Thymus (tissue), 11 donors: Measurements from ENCODE around the gene PLCH1. TPM values are rescaled to one million over a fixed set of nuclear protein-coding genes. Genes with fewer than 3 reads are reported as not detected.
A peak's percentile ranks its signal among the peaks of the same experiment; 100 is the strongest.

Experiments
- DNase-seq, 9 donors: peaks; one replicate each; pipeline ENCODE4 v3.0.0-alpha.2; 2013; ENCODE audit warnings: low spot score in 9 of 9, low read depth in 6 of 9, missing footprints in 1 of 9
- H3K27ac ChIP-seq, 2 donors: one replicate each; pipeline ENCODE4 v1.5.1; 2013; ENCODE audit warnings: control low read depth in 1 of 2, low read depth in 1 of 2, low read length in 1 of 2, mild to moderate bottlenecking in 1 of 2, moderate library complexity in 1 of 2
- H3K27me3 ChIP-seq, 2 donors: one replicate each; pipeline ENCODE4 v1.5.1; 2013; ENCODE audit warnings: low read length in 1 of 2; ENCODE audit not compliant: control insufficient read depth in 2 of 2, insufficient read depth in 1 of 2
- H3K36me3 ChIP-seq, 2 donors: one replicate each; pipeline ENCODE4 v1.5.1; 2013; ENCODE audit warnings: low read length in 1 of 2, mild to moderate bottlenecking in 1 of 2, moderate library complexity in 1 of 2; ENCODE audit not compliant: control insufficient read depth in 2 of 2, insufficient read depth in 2 of 2
- H3K4me1 ChIP-seq, 2 donors: one replicate each; pipeline ENCODE4 v1.5.1; 2013; ENCODE audit warnings: low read length in 2 of 2; ENCODE audit not compliant: control insufficient read depth in 2 of 2, insufficient read depth in 2 of 2
- H3K4me3 ChIP-seq, 2 donors: one replicate each; pipeline ENCODE4 v1.5.1; 2013; ENCODE audit warnings: low read length in 2 of 2, control low read depth in 1 of 2, mild to moderate bottlenecking in 1 of 2
- H3K9me3 ChIP-seq, 2 donors: one replicate each; pipeline ENCODE4 v1.5.1; 2013; ENCODE audit warnings: low read length in 1 of 2, mild to moderate bottlenecking in 1 of 2; ENCODE audit not compliant: control insufficient read depth in 2 of 2, insufficient read depth in 1 of 2
- WGBS: extraction: QIAGEN DNeasy Blood & Tissue Kit; methylation state at CpG from one replicate; pipeline ENCODE4 v1.1.7; 2013; 5-methylcytosine and 5-hydroxymethylcytosine counted together
- polyA plus RNA-seq: library from polyadenylated mRNA; stranded (reverse); fragments of 200-250 nt; gene quantifications from one replicate; pipeline ENCODE4 v1.2.3, GENCODE V29; 2013
- total RNA-seq: library from RNA; stranded (reverse); fragments of 120-200 nt; gene quantifications from one replicate; pipeline ENCODE4 v1.2.4, GENCODE V29; 2013
- donor health status: healthy.

Gene PLCH1
- total and polyA plus RNA-seq, 2 donors: 7.6 to 29.3 TPM

DNA sequence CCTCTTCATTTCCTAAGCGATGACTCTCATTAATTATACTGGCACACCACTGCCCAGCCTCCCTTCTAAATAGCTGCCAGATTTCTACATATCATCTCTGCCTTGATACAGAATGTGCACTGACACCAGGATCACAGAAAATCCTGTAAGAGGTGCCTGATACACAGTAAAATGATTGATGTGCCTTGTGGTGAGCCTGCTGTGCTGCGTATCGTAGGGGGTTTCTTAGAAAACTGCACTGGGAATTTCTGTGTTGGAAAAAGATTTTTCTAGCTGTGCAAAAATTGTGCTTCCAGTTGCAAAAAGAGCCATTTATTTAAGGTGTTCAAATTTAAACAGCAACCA lies 3.0 kb upstream of the PLCH1 start:
- no peak overlapping the region for H3K27ac ChIP-seq
- peaks cover 0 to 3% of the 10 kb centered on the region in 2 donors for H3K9me3 ChIP-seq
- 93% methylated on average over 3 of the region's 3 CpGs for WGBS
- H3K4me3 ChIP-seq: no peak overlapping the region
- no peaks in the 10 kb centered on the region for H3K36me3 ChIP-seq
- DNase-seq: no peak
- peaks cover 15 to 39% of the 10 kb centered on the region in 2 donors for H3K27me3 ChIP-seq
- peaks cover 5 to 18% of the 10 kb centered on the region in 2 donors for H3K4me1 ChIP-seq

- peaks cover 5 to 18% of the 10 kb centered on the region in 2 donors for H3K4me1 ChIP-seq
- H3K36me3 ChIP-seq: no peaks in the 10 kb centered on the region
- no peak for DNase-seq
- H3K4me3 ChIP-seq: no peak overlapping the region
- peaks cover 15 to 42% of the 10 kb centered on the region in 2 donors for H3K27me3 ChIP-seq
- WGBS: 89% methylated on average over 2 of the region's 2 CpGs
- peaks cover 0 to 3% of the 10 kb centered on the region in 2 donors for H3K9me3 ChIP-seq
- no peak overlapping the region for H3K27ac ChIP-seq
Observed at GRCh38 chr3:155747286-155747945, 2.5 kb upstream of the PLCH1 start.

DNA sequence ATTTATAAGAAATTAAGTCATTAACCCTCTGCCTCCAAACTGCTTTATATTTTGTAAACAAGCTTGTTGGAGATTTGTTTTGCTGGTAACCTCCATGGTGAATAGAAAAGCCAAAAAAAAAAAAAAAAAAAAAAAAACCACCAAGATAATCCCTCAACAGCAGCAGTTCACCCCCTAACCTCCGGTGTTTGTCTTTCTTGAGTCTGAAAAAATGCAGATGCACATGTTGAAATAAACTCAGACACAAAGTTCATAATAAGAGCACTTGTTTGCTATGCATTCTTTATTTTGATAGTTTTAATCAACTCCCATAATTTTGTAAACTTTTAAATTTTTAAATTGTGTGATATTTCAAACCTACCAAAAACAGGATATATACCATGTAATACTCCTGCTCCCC lies 1.8 kb upstream of the PLCH1 start:
- Histone ChIP-seq H3K36me3 (no peaks in the 10 kb centered on the region), H3K27me3 (peaks cover 15 to 44% of the 10 kb centered on the region in 2 donors), H3K9me3 (peaks cover 0 to 3% of the 10 kb centered on the region in 2 donors), H3K27ac (no peak overlapping the region), H3K4me3 (no peak overlapping the region), H3K4me1 (peaks cover 5 to 18% of the 10 kb centered on the region in 2 donors)
- WGBS: 87% methylated on average over 1 of the region's 1 CpG
- no peak for DNase-seq

GRCh38 chr3:155745795-155746550 lies 1.1 kb upstream of the PLCH1 start:
- peaks cover 15 to 44% of the 10 kb centered on the region in 2 donors for H3K27me3 ChIP-seq
- peaks cover 5 to 18% of the 10 kb centered on the region in 2 donors for H3K4me1 ChIP-seq
- peaks cover 0 to 3% of the 10 kb centered on the region in 2 donors for H3K9me3 ChIP-seq
- H3K4me3 ChIP-seq: no peak overlapping the region
- 27% methylated on average over 19 of the region's 19 CpGs for WGBS
- DNase-seq: peak in 1 of 9 donors; percentile 33
- no peaks in the 10 kb centered on the region for H3K36me3 ChIP-seq
- H3K27ac ChIP-seq: no peak overlapping the region

DNA sequence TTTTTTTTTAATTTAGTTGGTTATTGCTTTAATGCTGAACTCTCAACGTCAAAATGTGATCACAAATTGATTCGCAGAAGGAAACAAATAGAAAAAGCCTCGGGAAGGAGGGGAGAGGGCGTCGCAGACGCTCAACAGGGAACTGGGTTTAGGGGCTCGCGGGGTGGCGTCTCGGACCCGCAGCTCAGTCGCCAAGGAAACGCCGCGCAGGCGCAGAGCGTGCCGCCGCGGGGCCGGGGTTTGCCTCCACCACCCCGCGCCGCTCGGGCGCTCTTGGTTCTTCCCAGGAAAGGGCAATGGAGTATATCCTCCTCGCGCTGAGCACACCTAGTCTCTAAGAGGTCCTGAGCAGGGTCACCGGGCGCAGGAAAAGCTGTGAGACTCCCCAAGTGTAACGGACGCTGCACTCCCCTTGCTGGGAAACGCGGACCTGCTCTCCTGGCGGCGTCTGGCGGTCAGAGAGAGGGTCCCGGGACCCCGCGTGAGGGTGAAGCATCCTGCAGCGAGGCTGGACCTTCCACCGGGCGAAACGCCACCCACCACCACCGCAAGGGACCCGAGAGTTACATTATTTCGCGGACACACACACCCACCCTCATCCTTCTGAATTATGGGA lies 753 bp downstream of the PLCH1 start:
- H3K9me3 ChIP-seq: peaks cover 0 to 3% of the 10 kb centered on the region in 2 donors
- WGBS: under 1% methylated on average over 48 of the region's 48 CpGs
- H3K36me3 ChIP-seq: no peaks in the 10 kb centered on the region
- peaks cover 5 to 18% of the 10 kb centered on the region in 2 donors for H3K4me1 ChIP-seq
- no peak overlapping the region for H3K27ac ChIP-seq
- peak overlapping the region; percentile 58 to 66 for H3K4me3 ChIP-seq
- H3K27me3 ChIP-seq: peaks cover 15 to 44% of the 10 kb centered on the region in 2 donors
- DNase-seq: peak in 6 of 9 donors; percentile 37 to 70 (median 52)

DNA sequence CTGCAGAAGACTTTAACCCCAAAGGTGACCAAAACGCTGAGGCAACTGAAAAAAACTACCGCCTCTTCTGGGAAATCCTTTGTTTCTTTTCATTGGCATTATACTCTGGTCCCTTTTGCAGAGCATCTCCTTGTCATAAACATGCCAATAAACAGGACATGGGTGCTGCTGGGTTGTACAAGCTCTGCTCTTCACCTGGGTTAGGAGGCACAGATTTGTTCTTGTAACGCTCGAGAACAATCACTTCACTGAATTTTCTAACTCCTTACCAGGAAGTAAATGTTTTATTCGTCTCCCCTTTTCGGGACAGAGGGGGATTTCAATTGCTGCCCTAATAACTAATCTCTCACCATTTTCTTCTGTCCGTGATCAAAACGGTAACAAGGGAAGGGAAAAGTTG lies 1.3 kb downstream of the PLCH1 start:
- 16% methylated on average over 8 of the region's 8 CpGs for WGBS
- H3K9me3 ChIP-seq: peaks cover 0 to 3% of the 10 kb centered on the region in 2 donors
- peaks cover 15 to 44% of the 10 kb centered on the region in 2 donors for H3K27me3 ChIP-seq
- peaks cover 5 to 18% of the 10 kb centered on the region in 2 donors for H3K4me1 ChIP-seq
- DNase-seq: peak in 1 of 9 donors; percentile 27
- peak overlapping the region; percentile 58 to 66 for H3K4me3 ChIP-seq
- H3K27ac ChIP-seq: no peak overlapping the region
- no peaks in the 10 kb centered on the region for H3K36me3 ChIP-seq

DNA sequence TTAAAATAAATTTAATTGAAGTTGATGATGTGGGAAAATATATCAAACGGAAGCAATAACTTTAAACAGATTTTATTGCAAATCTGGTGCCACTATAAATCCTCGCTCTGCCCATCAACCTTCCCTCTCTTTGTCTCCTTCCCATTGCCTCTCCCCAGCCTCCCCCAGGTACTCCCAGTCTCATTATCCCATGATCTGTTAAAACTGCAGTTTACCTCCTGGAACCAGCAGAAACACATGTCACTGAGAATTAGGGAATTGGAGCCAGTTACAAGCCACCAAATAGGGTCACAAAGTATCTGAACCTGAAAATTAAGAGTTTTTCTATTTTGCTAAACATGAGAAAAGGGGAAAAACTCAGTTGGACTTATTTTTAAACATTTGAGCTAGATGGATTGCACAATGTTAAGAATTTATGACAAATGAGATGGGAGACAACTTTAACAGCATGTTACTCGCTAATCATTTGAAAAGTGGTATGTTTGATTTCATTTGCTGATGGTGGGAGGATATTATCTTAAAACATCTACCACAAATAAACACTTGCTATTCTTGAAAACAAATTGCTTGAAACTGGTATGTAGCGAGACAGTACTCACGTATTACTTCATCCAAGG lies 2.4 kb downstream of the PLCH1 start:
- no peak for DNase-seq
- Histone ChIP-seq H3K4me1 (peaks cover 5 to 18% of the 10 kb centered on the region in 2 donors), H3K4me3 (no peak overlapping the region), H3K27me3 (peaks cover 14 to 40% of the 10 kb centered on the region in 2 donors), H3K27ac (no peak overlapping the region), H3K36me3 (no peaks in the 10 kb centered on the region), H3K9me3 (peaks cover 0 to 3% of the 10 kb centered on the region in 2 donors)
- 97% methylated on average over 5 of the region's 5 CpGs for WGBS

GRCh38 chr3:155741603-155742002 lies 3.3 kb downstream of the PLCH1 start:
- Histone ChIP-seq H3K4me1 (peaks cover 5 to 18% of the 10 kb centered on the region in 2 donors), H3K9me3 (peaks cover 0 to 3% of the 10 kb centered on the region in 2 donors), H3K4me3 (no peak overlapping the region), H3K36me3 (no peaks in the 10 kb centered on the region), H3K27me3 (peaks cover 13 to 40% of the 10 kb centered on the region in 2 donors), H3K27ac (no peak overlapping the region)
- DNase-seq: no peak
